ENCODE measurements around the gene PTPN22.
A peak's percentile ranks its signal among the peaks of the same experiment; 100 is the strongest.

PTPN22 gene

DNA sequence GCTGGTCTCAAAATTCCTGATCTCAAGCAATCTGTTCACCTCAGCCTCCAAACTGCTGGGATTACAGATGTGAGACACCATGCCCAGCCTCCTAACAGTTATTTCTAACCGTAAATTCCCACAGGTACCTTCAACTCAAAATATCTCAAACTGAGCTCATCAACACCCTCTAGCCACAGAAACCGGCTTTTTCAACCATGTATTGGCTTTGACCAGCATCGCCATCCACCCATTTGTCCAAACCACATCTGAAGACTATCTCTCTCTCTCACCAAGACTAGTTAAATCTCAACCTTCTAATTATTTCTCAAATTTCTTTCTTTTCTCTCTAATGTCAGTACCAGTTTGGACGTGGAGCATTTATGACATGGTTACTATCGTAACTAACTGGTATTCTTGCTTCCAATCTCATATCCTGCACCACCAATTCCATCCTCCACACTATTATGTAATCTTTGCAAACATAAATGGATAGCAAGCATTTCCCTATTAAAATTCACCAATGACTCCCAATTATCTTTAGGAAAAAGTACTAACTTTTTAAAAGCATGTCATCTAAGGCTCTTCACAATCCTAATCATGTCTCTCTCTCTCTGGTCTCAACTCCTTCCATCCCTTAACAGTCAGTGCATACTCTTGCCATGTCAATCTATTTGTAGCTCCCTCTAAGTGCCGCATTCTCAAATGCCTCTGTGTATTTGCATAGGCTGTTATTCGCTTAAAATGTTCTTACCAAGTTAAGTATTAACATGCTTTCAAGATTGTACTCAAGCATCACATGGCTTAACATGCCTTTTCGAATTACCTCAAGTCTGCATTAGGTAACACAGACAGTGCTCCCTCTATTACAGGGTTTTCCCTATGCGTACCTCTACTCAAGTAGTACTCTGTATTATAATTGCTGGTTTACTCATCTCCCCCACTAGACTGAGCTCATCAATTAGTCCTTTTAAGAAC is 77.4 kb downstream of the PTPN22 start:
- no peak for DNase-seq

DNA sequence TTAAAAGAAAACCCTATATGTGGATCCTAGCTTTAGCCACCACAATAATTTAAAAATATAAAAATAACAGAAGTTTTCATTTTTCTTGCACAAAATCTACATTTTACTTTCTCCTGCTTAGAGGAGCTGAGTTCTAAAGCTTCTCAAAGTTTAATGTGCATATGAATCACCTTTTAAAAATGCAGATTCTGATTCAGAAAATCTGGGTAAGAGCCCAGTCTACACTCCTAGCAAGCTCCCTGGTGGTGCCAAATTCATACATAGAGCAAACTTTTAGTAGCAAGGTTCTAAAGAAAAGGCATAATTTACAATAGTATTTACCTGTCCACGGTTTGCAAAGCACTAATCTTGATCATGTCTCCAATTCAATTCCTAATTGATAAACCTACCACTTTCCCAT is 78.5 kb downstream of the PTPN22 start:
- DNase-seq, result peak in 1 of 2 experiments; percentile 16

DNA sequence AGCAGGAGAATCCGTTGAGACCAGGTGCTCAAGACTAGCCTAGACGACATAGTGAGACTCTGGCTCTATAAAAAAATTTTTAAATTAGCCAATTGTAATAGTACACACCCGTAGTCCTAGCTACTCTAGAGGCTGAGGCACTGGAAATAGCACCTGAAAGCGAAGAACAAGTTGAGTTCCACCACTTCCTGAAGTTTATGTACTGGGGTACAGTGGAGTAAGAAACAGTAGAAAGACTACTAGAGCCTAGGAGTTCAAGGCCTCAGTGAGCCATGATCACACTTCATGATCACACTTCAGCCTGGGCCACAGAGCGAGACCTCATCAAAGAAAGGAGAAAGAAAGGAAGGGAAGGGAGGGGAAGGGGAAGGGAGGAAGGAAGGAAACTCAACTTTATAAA is 79.0 kb downstream of the PTPN22 start:
- DNase-seq, result no peak

DNA sequence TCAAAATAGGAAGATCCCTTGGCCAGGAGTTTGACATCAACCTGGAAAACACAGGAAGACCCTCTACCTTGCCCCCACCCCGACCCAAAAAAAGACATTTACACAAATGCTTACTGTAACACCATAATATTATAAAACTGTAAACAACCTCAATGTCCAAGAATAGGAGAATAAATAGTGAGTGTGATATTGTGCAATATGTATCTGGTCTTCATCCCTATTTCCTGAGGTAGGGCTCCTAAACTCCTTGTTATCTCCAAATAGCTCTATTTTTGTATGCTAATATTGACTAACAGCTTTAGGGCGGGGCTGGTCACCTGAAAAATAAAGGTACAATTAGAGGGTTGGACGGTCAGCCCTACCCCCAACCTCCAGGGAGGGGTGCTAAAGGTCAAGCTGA is 82.7 kb downstream of the PTPN22 start:
- DNase-seq, result no peak

DNA sequence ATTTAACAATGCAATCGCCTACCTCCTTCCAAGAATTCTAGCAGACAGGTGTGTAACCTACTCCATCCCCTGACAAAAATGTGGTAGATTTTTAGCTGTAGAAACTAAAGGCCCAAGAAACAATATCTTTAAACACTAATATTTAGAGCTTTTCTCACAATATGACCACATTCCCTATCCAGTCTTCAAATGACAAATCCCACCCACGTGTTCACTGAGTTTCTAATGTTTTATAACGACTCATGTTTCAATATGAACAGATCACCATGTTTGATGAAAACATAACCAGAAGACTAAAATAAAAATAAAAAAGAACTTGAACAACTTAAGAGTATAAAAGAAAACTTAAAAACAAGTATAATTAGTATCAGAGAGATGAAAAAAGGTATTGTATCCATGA is 83.8 kb downstream of the PTPN22 start:
- no peak for DNase-seq

DNA sequence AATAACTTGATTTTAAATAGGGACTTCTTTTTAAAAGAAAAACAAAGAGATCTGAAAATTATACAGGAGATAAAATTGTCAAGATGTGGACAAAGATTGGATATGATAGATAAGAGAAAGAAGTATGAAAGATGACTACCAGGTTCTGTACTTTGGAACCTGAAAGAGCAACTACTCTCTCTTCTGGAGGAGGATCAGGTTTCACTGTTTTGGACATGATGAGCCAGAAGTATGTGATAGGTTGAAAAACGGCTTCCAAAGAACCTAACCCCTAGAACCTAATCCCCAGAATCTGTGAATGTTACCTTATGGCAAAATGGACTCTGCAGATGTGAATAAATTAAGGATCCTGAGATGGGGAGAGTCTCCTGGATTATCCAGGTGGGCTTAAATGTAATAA is 85.4 kb downstream of the PTPN22 start:
- DNase-seq, result peak in 1 of 2 experiments; percentile 22

DNA sequence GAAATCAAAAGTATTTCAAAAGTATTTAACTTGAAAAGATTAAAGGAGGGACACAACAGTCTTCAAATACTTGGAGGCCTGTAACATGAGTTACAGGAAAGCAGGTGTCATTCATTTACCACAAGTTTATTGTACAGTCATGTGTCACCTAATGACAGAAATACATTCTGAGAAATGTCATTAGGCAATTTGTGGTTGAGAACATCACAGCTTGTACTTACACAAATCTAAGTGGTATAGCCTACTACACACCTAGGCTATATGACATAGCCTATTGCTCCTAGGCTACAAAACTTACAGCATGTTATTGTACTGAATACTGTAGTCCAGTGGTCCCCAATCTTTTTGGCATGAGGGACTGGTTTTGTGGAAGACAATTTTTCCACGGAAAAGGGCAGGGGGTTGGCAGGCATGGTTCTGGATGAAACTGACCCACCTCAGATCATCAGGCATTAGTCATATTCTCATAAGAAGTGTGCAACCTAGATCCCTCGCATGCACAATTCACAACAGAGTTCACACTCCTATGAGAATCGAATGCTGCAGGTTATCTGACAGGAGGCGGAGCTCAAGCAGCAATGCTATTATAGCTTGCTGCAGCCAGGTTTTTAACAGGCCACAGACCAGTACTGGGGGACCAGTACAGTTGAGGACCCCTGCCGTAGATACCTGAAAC is 87.3 kb downstream of the PTPN22 start:
- no peak for DNase-seq

DNA sequence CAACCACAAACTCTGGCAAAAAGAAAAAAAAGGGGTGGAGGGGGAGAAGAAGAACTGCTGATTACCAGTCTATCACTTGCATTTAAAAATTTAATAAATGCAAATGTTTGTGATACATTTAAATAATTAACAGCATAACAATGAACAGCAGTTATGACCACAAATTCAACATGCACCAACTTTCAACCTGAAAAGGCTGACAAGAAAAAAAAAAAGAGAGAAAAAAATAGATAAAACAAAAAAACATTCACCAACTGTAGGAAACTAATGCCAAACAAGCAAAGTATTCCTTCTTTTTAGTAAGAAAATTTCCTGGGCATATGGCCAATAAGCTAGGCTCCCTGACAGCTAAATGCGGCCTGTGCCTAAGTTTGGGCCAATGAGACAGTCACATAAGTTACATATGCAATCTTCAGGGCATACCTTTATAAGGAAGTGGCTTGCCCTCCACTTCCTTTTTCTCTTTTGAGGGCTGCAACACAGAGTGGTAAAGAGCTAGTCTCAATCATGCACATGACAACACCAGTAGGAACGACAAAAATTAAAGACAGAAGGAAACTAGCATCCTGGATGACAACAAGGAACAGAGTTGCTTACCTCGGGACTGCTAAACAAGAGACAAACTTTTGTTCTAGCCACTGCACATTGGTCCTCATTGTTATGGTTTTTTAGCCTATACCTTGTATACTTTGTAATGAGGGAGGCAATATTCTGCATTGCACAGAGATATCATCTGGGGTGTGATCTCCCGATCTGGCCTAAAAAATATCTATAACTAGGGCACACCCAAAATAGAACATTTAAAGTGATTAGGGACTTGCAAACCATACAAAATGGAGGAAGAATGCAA is 88.0 kb downstream of the PTPN22 start:
- DNase-seq, result peak; percentile 21 to 84

DNA sequence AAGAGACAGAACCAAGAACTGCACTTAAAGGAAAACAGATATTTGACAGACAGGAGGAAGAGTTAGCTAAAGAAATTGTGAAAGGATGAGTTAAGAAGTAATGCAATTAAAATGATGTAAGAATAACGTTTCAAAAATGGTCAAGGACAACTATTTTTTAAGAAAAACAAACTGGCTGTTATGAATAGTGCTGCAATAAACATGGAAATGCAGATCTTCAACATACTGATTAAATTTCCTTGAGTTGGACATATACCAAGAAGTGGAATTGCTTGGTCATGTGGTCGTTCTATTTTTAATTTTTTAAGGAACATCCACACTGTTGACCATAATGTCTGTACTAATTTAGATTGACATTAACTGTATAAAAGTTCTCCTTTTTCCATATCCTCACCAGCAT is 89.1 kb downstream of the PTPN22 start:
- DNase-seq, result no peak

DNA sequence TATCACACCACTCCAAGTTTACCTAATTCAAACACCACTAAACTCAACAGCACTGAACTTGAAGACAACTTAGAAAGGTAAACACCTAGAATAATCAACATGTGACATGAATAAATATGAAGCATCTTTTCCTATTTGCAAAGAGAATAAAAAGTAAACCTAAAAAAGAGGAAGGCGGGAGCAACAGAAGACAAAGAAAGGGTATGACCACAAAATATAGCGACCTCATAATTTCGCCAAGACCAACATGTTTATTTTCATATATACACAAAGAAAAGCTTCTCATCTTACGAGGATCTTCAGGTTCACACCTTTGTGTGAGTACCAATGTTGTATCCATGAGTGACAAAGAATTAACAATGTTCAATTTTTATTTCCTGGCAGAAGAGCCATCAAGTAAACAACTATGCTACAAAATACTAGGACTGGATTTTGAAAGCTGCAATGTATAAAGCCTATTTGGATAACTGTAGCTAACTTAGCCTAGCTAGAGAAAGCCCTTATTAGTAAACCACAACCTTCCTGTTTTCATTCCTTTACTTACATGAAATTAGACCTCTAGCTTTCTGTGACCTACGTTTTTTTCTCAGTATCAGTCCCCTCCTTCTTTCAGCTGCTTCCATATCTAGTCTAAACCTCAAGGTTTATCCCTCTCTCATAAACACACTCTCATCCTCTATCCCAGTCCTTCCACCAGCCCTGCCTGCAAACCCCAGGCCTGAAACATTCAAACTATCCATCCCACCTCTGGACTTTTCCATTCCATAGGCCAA is 91.0 kb downstream of the PTPN22 start:
- DNase-seq, result no peak

DNA sequence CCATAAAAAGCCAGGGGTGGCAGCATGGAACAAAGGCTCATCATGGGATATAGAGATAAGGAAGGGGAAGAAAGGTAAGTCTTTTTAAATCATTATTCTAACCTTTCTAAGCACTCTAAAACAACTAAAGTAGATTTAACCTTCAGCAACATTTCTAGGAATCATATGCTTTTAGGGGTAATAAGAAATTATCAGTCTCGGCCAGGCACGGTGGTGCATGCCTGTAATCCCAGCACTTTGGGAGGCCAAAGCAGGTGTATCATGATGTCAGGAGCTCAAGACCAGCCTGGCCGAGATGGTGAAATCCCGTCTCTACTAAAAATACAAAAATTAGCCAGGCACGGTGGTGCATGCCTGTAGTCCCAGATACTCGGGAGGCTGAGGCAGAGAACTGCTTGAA is 92.0 kb downstream of the PTPN22 start:
- DNase-seq, result no peak

DNA sequence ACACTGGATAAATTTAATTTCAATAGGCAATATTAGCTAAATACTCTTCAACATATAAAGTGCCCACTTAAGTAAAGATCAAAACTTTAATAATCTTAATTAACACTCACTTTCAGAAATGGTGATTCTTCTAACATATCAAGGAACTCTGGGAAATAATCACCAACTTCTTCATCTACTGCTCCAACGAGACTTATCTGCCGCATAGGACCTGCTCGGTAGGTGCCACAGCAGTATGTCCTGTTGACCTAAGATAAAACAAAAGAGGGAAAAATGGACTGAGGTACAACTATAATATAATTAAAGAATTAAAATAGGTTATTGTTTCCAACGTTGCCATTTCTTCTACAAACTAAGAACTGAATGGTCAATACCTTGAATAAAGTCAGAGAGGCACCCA is 94.0 kb downstream of the PTPN22 start:
- DNase-seq, result no peak

DNA sequence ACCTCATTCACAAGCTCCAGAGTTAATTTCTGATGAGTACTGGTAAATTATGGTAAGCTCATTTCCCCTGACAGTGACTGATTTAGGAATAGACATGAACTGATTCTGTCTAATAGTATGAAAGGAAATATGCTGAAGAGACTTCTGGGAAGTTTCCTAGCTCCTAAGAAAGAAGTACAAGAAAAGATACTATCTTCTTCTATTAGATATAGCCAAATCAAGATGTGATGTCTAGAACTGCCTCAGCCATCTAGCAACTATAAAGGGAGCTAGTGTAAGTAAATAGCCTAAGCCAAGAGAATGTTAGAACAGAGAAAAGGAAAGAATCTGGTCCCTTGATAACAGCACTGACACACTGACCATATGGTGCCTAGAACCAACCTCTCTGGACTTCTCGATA is 101.5 kb downstream of the PTPN22 start:
- peak in 1 of 2 experiments; percentile 24 for DNase-seq

DNA sequence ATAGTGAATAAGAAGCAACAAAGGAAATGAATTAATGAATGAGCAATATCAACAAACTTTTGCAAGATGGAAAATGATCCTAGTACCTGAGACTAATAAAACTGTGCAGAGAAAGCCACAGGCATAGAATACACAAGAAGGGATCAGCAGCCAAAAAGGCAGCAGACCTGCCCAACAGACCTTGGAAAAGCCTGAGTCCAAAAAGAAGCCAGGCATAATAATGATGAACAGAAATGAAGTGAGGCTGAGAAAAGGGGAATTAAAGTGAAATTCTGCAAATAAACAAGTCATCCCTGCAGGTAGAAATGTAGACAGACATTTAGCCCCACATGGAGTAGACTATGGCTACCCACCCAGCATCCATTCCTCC is 101.9 kb downstream of the PTPN22 start:
- peak in 1 of 2 experiments; percentile 18 for DNase-seq

DNA sequence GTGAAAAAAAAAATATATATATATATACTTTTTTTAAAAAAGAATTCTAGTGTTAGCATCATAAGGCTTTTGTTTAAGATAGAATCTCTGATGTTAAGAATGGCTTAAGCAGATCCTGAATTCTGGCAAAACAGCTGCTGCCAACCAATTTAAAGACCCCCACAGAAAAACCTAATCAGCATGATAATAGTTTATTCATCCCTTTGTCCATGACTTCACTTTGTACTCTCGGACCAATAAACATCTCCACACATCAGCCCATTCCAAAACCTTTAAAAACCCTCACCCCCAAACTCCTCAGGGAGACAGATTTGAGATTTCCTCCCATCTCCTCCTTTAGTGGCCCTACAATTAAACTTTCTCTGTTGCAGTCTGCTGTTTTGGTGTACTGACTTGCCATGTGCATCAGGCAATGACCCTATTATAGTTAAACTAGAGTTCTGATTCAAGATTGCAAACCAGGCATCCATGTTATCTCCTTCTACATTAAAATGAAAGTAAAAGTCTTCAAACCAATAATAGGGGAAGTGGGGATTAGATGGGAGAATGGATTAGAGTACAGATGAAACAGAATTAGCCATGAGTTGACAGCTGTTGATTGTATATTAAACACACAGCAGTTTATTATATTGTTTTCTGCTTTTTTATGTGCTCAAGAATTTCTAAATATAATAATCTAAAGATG is 102.5 kb downstream of the PTPN22 start:
- DNase-seq, result no peak

DNA sequence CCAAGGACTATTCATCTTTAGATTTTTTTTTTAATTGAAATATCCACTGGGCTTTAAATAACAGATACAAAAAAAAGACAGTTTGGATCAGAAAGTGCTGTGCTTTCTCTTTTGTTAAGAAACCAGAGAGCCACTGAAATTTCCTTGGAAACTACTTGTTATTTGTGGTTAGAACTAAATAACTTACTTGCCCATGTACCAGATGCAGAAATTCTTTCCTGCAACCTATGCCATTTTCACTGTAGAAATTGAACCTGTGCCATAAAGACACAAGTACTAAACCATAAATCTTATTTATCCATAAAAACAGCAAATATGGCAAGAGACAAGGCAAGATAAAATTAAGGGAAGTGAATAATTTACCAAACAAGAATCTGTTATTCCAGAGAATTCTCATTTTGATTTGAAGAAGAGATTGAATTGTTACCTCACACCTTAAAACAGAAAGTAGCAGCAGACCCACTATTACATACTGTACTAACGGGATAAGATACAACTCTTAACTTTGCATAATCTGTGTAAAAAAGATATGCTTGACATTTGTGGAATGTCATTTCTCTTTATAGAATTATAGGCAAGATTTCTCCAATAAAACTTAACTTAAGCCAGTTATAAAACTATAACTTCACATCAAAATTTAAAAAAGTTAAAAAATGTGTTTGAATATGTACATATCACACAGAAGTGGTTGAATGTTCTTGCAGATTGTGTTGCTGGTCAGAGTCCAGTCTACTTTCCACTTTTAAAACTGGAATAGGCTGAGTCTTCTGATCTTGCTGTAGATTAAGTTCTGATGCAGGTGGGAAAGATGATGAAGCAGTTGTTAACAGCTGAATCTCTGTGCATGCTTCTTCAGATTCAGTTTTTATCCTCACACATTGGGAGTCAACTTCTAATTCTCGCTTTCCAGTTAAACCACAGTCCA is 105.9 kb downstream of the PTPN22 start:
- peak; percentile 48 to 78 for DNase-seq
